Measurements from ENCODE around the gene RASSF6. TPM values are rescaled to one million over a fixed set of nuclear protein-coding genes. Genes with fewer than 3 reads are reported as not detected.

RASSF6 gene
- total RNA-seq, 1 experiment from 2014 or later = 1.6 TPM

- H3K27ac Mint-ChIP-seq (ENCODE audit: low read depth, unreplicated experiment) = no peak overlapping the region
- no peak overlapping the region for H3K4me3 Mint-ChIP-seq (ENCODE audit: unreplicated experiment)
- TF ChIP-seq, protein P1, sequence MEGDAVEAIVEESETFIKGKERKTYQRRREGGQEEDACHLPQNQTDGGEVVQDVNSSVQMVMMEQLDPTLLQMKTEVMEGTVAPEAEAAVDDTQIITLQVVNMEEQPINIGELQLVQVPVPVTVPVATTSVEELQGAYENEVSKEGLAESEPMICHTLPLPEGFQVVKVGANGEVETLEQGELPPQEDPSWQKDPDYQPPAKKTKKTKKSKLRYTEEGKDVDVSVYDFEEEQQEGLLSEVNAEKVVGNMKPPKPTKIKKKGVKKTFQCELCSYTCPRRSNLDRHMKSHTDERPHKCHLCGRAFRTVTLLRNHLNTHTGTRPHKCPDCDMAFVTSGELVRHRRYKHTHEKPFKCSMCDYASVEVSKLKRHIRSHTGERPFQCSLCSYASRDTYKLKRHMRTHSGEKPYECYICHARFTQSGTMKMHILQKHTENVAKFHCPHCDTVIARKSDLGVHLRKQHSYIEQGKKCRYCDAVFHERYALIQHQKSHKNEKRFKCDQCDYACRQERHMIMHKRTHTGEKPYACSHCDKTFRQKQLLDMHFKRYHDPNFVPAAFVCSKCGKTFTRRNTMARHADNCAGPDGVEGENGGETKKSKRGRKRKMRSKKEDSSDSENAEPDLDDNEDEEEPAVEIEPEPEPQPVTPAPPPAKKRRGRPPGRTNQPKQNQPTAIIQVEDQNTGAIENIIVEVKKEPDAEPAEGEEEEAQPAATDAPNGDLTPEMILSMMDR (IDR thresholded peaks at IDR 0.05; ENCODE audit: unreplicated experiment) = no peak
- no TSS peak for BruUV-seq (replicated peaks)
- no peaks in the 10 kb centered on the region for H3K27me3 Mint-ChIP-seq (ENCODE audit: insufficient read depth, unreplicated experiment)
- CTCF ChIA-PET = interaction anchor here (0.5 to 0.9 kb wide), 4 partner anchors 16 to 262 kb away, joined by 3 read pairs; partner anchors contain the start of gene RASSF6
- intact Hi-C loops (cut with micrococcal nuclease) = no loop called here
- no peaks in the 10 kb centered on the region for H3K9me3 Mint-ChIP-seq (ENCODE audit: unreplicated experiment)
- POLR2A ChIA-PET = interaction anchor here (0.7 to 0.9 kb wide), 2 partner anchors 8 to 17 kb away, joined by 3 read pairs; no protein-coding TSS in a partner anchor
- peaks cover 6% of the 10 kb centered on the region for H3K36me3 Mint-ChIP-seq (ENCODE audit: insufficient read depth, unreplicated experiment)
- DNase-seq (ENCODE audit: unreplicated experiment) = no peak
- peaks cover 24% of the 10 kb centered on the region for H3K4me1 Mint-ChIP-seq (ENCODE audit: insufficient read depth, unreplicated experiment)
Observed at GRCh38 chr4:73603854-73604584, 16.2 kb downstream of the RASSF6 start.

DNA sequence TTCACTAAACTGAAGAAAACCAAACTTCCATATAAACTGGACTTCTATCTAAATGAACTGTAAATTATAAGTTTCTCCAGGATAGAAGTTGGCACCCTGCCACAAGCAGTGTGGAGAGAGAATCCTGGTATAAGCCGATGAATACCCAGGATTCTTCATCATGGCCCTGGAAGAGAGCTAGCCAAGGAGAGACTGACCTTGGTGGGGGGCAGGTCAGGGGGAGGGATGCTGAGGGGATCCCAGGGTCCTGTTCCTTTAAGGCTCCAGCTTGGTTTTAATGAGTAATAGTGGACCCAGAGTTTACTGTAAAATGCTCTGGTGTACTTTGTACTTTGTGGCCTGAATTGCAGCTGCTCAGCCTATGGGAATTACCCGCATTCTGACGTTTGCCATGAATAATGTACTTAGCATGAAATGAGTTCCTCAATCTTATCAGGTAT lies 16.9 kb downstream of the RASSF6 start:
- Mint-ChIP-seq H3K4me3 (ENCODE audit: unreplicated experiment) (no peak overlapping the region), H3K27ac (ENCODE audit: low read depth, unreplicated experiment) (no peak overlapping the region), H3K9me3 (ENCODE audit: unreplicated experiment) (no peaks in the 10 kb centered on the region), H3K4me1 (ENCODE audit: insufficient read depth, unreplicated experiment) (peaks cover 29% of the 10 kb centered on the region), H3K27me3 (ENCODE audit: insufficient read depth, unreplicated experiment) (no peaks in the 10 kb centered on the region), H3K36me3 (ENCODE audit: insufficient read depth, unreplicated experiment) (peaks cover 6% of the 10 kb centered on the region)
- intact Hi-C loops (cut with micrococcal nuclease) = no loop called here
- peak; percentile 56 for DNase-seq (ENCODE audit: unreplicated experiment)
- BruUV-seq (replicated peaks) = no TSS peak
- POLR2A ChIA-PET = interaction anchor here (0.7 kb wide), 1 partner anchor 17 kb away, joined by 4 read pairs; the partner anchor contains the start of gene RASSF6
- CTCF ChIA-PET = interaction anchor here (0.5 kb wide), 1 partner anchor 17 kb away, joined by 3 read pairs; the partner anchor contains the start of gene RASSF6
- TF ChIP-seq, protein P1 (IDR thresholded peaks at IDR 0.05; ENCODE audit: unreplicated experiment) = no peak

DNA sequence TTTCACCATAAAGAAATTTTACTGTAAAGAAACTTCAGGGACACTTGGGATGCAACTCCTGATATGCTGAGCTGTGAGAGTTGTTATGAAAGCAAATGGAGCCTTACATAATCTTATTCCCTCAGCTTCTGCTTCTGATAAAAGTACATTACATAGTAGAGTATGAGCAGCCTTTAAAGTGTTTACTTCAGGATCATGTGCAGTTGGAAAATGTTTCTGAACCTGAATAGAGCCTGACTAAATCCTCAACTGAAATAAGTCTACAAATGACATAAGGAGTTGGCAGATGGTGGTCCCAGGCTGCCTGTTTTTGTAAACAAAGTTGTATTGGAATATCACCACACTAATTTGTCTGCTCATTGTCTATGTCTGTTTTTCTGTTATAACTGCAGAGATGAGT lies 19.3 kb downstream of the RASSF6 start:
- POLR2A ChIA-PET = interaction anchor here (0.7 to 2.6 kb wide), 3 partner anchors 9 to 50 kb away, joined by 3 to 15 read pairs (median 3); no protein-coding TSS in a partner anchor
- Mint-ChIP-seq H3K4me1 (ENCODE audit: insufficient read depth, unreplicated experiment) (peaks cover 19% of the 10 kb centered on the region), H3K36me3 (ENCODE audit: insufficient read depth, unreplicated experiment) (no peaks in the 10 kb centered on the region), H3K27ac (ENCODE audit: low read depth, unreplicated experiment) (no peak overlapping the region), H3K27me3 (ENCODE audit: insufficient read depth, unreplicated experiment) (no peaks in the 10 kb centered on the region), H3K4me3 (ENCODE audit: unreplicated experiment) (no peak overlapping the region), H3K9me3 (ENCODE audit: unreplicated experiment) (no peaks in the 10 kb centered on the region)
- intact Hi-C loops (cut with micrococcal nuclease) = no loop called here
- no peak for DNase-seq (ENCODE audit: unreplicated experiment)
- BruUV-seq (replicated peaks) = no TSS peak
- CTCF ChIA-PET = interaction anchor here (0.5 to 0.6 kb wide), 2 partner anchors 73 to 179 kb away, joined by 3 to 4 read pairs; no protein-coding TSS in a partner anchor
- TF ChIP-seq, protein P1 (IDR thresholded peaks at IDR 0.05; ENCODE audit: unreplicated experiment) = no peak

GRCh38 chr4:73599182-73599581 lies 21.1 kb downstream of the RASSF6 start:
- Mint-ChIP-seq H3K4me1 (ENCODE audit: insufficient read depth, unreplicated experiment) (peaks cover 19% of the 10 kb centered on the region), H3K27me3 (ENCODE audit: insufficient read depth, unreplicated experiment) (no peaks in the 10 kb centered on the region), H3K9me3 (ENCODE audit: unreplicated experiment) (no peaks in the 10 kb centered on the region), H3K27ac (ENCODE audit: low read depth, unreplicated experiment) (peak overlapping the region; percentile 78), H3K4me3 (ENCODE audit: unreplicated experiment) (peak overlapping the region; percentile 10), H3K36me3 (ENCODE audit: insufficient read depth, unreplicated experiment) (no peaks in the 10 kb centered on the region)
- DNase-seq (ENCODE audit: unreplicated experiment) = peak; percentile 87
- ChIA-PET CTCF (interaction anchor here (0.8 to 1.5 kb wide), 4 partner anchors 12 to 258 kb away, joined by 4 to 7 read pairs (median 4); no protein-coding TSS in a partner anchor), POLR2A (interaction anchor here (0.6 to 2.6 kb wide), 4 partner anchors 9 to 52 kb away, joined by 3 to 15 read pairs (median 4); no protein-coding TSS in a partner anchor)
- BruUV-seq (replicated peaks) = no TSS peak
- TF ChIP-seq, protein P1 (IDR thresholded peaks at IDR 0.05; ENCODE audit: unreplicated experiment) = no peak
- intact Hi-C loops (cut with micrococcal nuclease) = loop anchor here (10.0 kb wide), 1 partner anchor 536 kb away; no protein-coding TSS in a partner anchor
